Stomach (tissue), 4 donors: ENCODE measurements around the gene PRKN.

Experiments
- CTCF ChIP-seq, 7 experiments: fragments of 450-650 bp in 4 of 7; fragments of 200-600 bp in 3 of 7; sonication (generic) in 3 of 7; IDR thresholded peaks; one replicate each; pipeline ENCODE4 v1.5.1; 2016 to 2019; ENCODE audit warnings: antibody characterized with exemption in 7 of 7, control low read depth in 2 of 7, mild to moderate bottlenecking in 1 of 7
- POLR2A ChIP-seq, 4 donors: fragments of 450-650 bp; IDR thresholded peaks; one replicate each; pipeline ENCODE4 v1.6.1; 2016; ENCODE audit warnings: antibody characterized with exemption in 4 of 4, control low read depth in 2 of 4, mild to moderate bottlenecking in 1 of 4, moderate library complexity in 1 of 4
- POLR2AphosphoS5 ChIP-seq, 3 donors: sonication (generic); formaldehyde crosslinking; IDR thresholded peaks; one replicate each; pipeline ENCODE4 v1.6.1; 2016; ENCODE audit warnings: antibody characterized with exemption in 3 of 3

- TF ChIP-seq CTCF (IDR thresholded peaks at IDR 0.05) (no peak), POLR2A (IDR thresholded peaks at IDR 0.05) (no peak), POLR2AphosphoS5 (IDR thresholded peaks at IDR 0.05) (no peak)
Measured at GRCh38 chr6:161829291-161829729, 898.3 kb downstream of the PRKN start.
